Activated T-cell treated with anti-CD3 and anti-CD28 coated beads, Interleukin-2, amount 50 U/mL, for 72 hours (primary cell): ENCODE results near the gene CACHD1. TPM values are rescaled to one million over a fixed set of nuclear protein-coding genes. Genes with fewer than 3 reads are reported as not detected.
"Not testable (repeated sequence)": the region's sequence is repeated elsewhere in the genome, so short reads cannot be mapped to it uniquely, and the experiment has no call there.

Source experiments
- ATAC-seq, 2 donors: fragments of 150-1000 bp; cut with Tn5 transposase; replicated peaks in 1 of 2; 2 replicates each; pipeline ENCODE4 v1.10.0; 2021; ENCODE audit warnings: moderate library complexity in 2 of 2, mild to moderate bottlenecking in 1 of 2
- DNase-seq, 2 donors: peaks; one replicate each; pipeline ENCODE4 v3.0.0; 2021 to 2022; ENCODE audit warnings: mixed read lengths in 1 of 2
- H3K27ac Mint-ChIP-seq: one replicate; pipeline ENCODE4 v1.8.0; 2022; ENCODE audit warnings: mild to moderate bottlenecking, moderate library complexity, mixed read lengths
- H3K27me3 Mint-ChIP-seq: one replicate; pipeline ENCODE4 v1.8.0; 2022; ENCODE audit warnings: low read depth, mixed read lengths
- H3K36me3 Mint-ChIP-seq, 2 donors: one replicate each; pipeline ENCODE4 v1.8.0; 2022; ENCODE audit warnings: mixed read lengths in 2 of 2, mild to moderate bottlenecking in 1 of 2; ENCODE audit not compliant: insufficient read depth in 2 of 2
- H3K4me1 Mint-ChIP-seq: one replicate; pipeline ENCODE4 v1.8.0; 2022; ENCODE audit warnings: low read depth, mixed read lengths
- H3K4me3 Mint-ChIP-seq, 2 donors: one replicate each; pipeline ENCODE4 v1.8.0; 2022; ENCODE audit warnings: mild to moderate bottlenecking in 2 of 2, mixed read lengths in 2 of 2, moderate library complexity in 2 of 2
- H3K9me3 Mint-ChIP-seq, 2 donors: one replicate each; pipeline ENCODE4 v1.8.0; 2022; ENCODE audit warnings: mixed read lengths in 2 of 2
- total RNA-seq, 2 donors: library from RNA; stranded (reverse); gene quantifications; one replicate each; pipeline ENCODE4 v1.2.3, GENCODE V29; 2022

CACHD1 gene
- total RNA-seq, 2 donors from 2014 or later, result 1.6 to 3.7 TPM

GRCh38 chr1:64711266-64711665 is 241.3 kb downstream of the CACHD1 start:
- no peaks in the 10 kb centered on the region for H3K9me3 Mint-ChIP-seq
- no peak overlapping the region for H3K4me3 Mint-ChIP-seq
- no peaks in the 10 kb centered on the region for H3K36me3 Mint-ChIP-seq
- no peaks in the 10 kb centered on the region for H3K27me3 Mint-ChIP-seq
- H3K27ac Mint-ChIP-seq, result no peak overlapping the region
- ATAC-seq, result no peak
- no peaks in the 10 kb centered on the region for H3K4me1 Mint-ChIP-seq
- no peak for DNase-seq

- no peak for ATAC-seq
- DNase-seq, result no peak
- no peaks in the 10 kb centered on the region for H3K9me3 Mint-ChIP-seq
- H3K4me3 Mint-ChIP-seq, result no peak overlapping the region
- no peaks in the 10 kb centered on the region for H3K4me1 Mint-ChIP-seq
- H3K27me3 Mint-ChIP-seq, result no peaks in the 10 kb centered on the region
- H3K27ac Mint-ChIP-seq, result no peak overlapping the region
- H3K36me3 Mint-ChIP-seq, result no peaks in the 10 kb centered on the region
Observed at GRCh38 chr1:64712049-64712448, 242.1 kb downstream of the CACHD1 start.

GRCh38 chr1:64715186-64715585 is 245.3 kb downstream of the CACHD1 start:
- peaks cover 1 to 8% of the 10 kb centered on the region in 2 donors for H3K9me3 Mint-ChIP-seq
- no peak for DNase-seq
- H3K27ac Mint-ChIP-seq, result no peak overlapping the region
- no peak for ATAC-seq
- no peaks in the 10 kb centered on the region for H3K4me1 Mint-ChIP-seq
- H3K4me3 Mint-ChIP-seq, result no peak overlapping the region
- H3K27me3 Mint-ChIP-seq, result no peaks in the 10 kb centered on the region
- peaks cover 0 to 4% of the 10 kb centered on the region in 2 donors for H3K36me3 Mint-ChIP-seq

GRCh38 chr1:64721135-64721534 is 251.2 kb downstream of the CACHD1 start:
- DNase-seq (no peak), ATAC-seq (no peak)
- Mint-ChIP-seq H3K9me3 (peaks cover 1 to 8% of the 10 kb centered on the region in 2 donors), H3K27me3 (peaks cover 41% of the 10 kb centered on the region), H3K36me3 (peaks cover 0 to 4% of the 10 kb centered on the region in 2 donors), H3K4me3 (no peak overlapping the region), H3K27ac (no peak overlapping the region), H3K4me1 (no peaks in the 10 kb centered on the region)

- Mint-ChIP-seq H3K27me3 (peaks cover 41% of the 10 kb centered on the region), H3K9me3 (peaks cover 1 to 8% of the 10 kb centered on the region in 2 donors), H3K4me3 (no peak overlapping the region), H3K4me1 (no peaks in the 10 kb centered on the region), H3K27ac (no peak overlapping the region), H3K36me3 (peaks cover 0 to 4% of the 10 kb centered on the region in 2 donors)
- no peak for DNase-seq
- ATAC-seq, result no peak
Observed at GRCh38 chr1:64721576-64722145, 251.7 kb downstream of the CACHD1 start.

GRCh38 chr1:64727861-64728260 is 257.9 kb downstream of the CACHD1 start:
- DNase-seq (no peak), ATAC-seq (no peak)
- Mint-ChIP-seq H3K9me3 (peaks cover 0 to 3% of the 10 kb centered on the region in 2 donors), H3K4me3 (no peak overlapping the region), H3K27me3 (peaks cover 23% of the 10 kb centered on the region), H3K36me3 (no peaks in the 10 kb centered on the region), H3K27ac (no peak overlapping the region), H3K4me1 (no peaks in the 10 kb centered on the region)

GRCh38 chr1:64733581-64734286 is 263.8 kb downstream of the CACHD1 start:
- H3K27me3 Mint-ChIP-seq, result peaks cover 5% of the 10 kb centered on the region
- DNase-seq (no peak), ATAC-seq (no peak)
- H3K27ac Mint-ChIP-seq, result no peak overlapping the region
- peaks cover 0 to 3% of the 10 kb centered on the region in 2 donors for H3K9me3 Mint-ChIP-seq
- H3K4me1 Mint-ChIP-seq, result no peaks in the 10 kb centered on the region
- no peaks in the 10 kb centered on the region for H3K36me3 Mint-ChIP-seq
- no peak overlapping the region for H3K4me3 Mint-ChIP-seq

- no peak overlapping the region for H3K27ac Mint-ChIP-seq
- H3K4me1 Mint-ChIP-seq, result no peaks in the 10 kb centered on the region
- DNase-seq (no peak), ATAC-seq (no peak)
- H3K27me3 Mint-ChIP-seq, result peaks cover 5% of the 10 kb centered on the region
- H3K4me3 Mint-ChIP-seq, result no peak overlapping the region
- H3K36me3 Mint-ChIP-seq, result no peaks in the 10 kb centered on the region
- H3K9me3 Mint-ChIP-seq, result peaks cover 0 to 3% of the 10 kb centered on the region in 2 donors
Observed at GRCh38 chr1:64734287-64734652, 264.3 kb downstream of the CACHD1 start.

- not testable (repeated sequence) for H3K36me3 Mint-ChIP-seq
- peaks cover 15% of the 10 kb centered on the region for H3K4me1 Mint-ChIP-seq
Observed at GRCh38 chr1:64740687-64741086, 270.8 kb downstream of the CACHD1 start.

More at GRCh38 chr1:64740687-64741086, 270.8 kb downstream of the CACHD1 start:
- not testable (repeated sequence) for DNase-seq, H3K27ac Mint-ChIP-seq, ATAC-seq, H3K4me3 Mint-ChIP-seq, H3K9me3 Mint-ChIP-seq, H3K27me3 Mint-ChIP-seq
